Ramos (cell line): ENCODE data around the gene COPG2.

Experiments used
- in situ Hi-C: fragments of 300-500 bp; cut with MboI; formaldehyde crosslinking; loops from one replicate; pipeline ENCODE4 v1.14.3; 2022; ENCODE audit warnings: low sequenced_read_pairs; ENCODE audit not compliant: unreplicated experiment

Gene COPG2

GRCh38 chr7:130481898-130482297, 186.7 kb downstream of the COPG2 start:
- in situ Hi-C loops: no loop called here

GRCh38 chr7:130479716-130480400, 188.7 kb downstream of the COPG2 start:
- in situ Hi-C loops: no loop called here

GRCh38 chr7:130478991-130479390, 189.6 kb downstream of the COPG2 start:
- in situ Hi-C loops: no loop called here

- in situ Hi-C loops: no loop called here
Observed at GRCh38 chr7:130476297-130477150, 192.0 kb downstream of the COPG2 start.

- in situ Hi-C loops: no loop called here
Observed at GRCh38 chr7:130475776-130476175, 192.8 kb downstream of the COPG2 start.

GRCh38 chr7:130473876-130474275, 194.7 kb downstream of the COPG2 start:
- in situ Hi-C loops: no loop called here

- in situ Hi-C loops: no loop called here
Observed at GRCh38 chr7:130473289-130473688, 195.3 kb downstream of the COPG2 start.

GRCh38 chr7:130471974-130472373, 196.6 kb downstream of the COPG2 start:
- in situ Hi-C loops: no loop called here

GRCh38 chr7:130468612-130469011, 199.9 kb downstream of the COPG2 start:
- in situ Hi-C loops: no loop called here

- in situ Hi-C loops: no loop called here
Observed at GRCh38 chr7:130463553-130464434, 204.8 kb downstream of the COPG2 start.

- in situ Hi-C loops: no loop called here
Observed at GRCh38 chr7:130461272-130461671, 207.3 kb downstream of the COPG2 start.

GRCh38 chr7:130458257-130458656, 210.3 kb downstream of the COPG2 start:
- in situ Hi-C loops: no loop called here
